Stimulated activated naive CD8-positive, alpha-beta T cell treated with anti-CD3 and anti-CD28 coated beads, Interleukin-15, amount 100 ng/mL, for 72 hours (primary cell): ENCODE data around the gene BDKRB2.

Experiments used
- ATAC-seq: fragments of 150-1000 bp; cut with Tn5 transposase; 2 replicates; pipeline ENCODE4 v1.10.0; 2021; ENCODE audit warnings: mild to moderate bottlenecking, moderate library complexity
- DNase-seq, 2 donors: peaks; one replicate each; pipeline ENCODE4 v3.0.0; 2021 to 2022
- H3K27ac Mint-ChIP-seq, 2 donors: one replicate each; pipeline ENCODE4 v1.8.0; 2022; ENCODE audit warnings: mild to moderate bottlenecking in 2 of 2, mixed read lengths in 2 of 2, moderate library complexity in 2 of 2
- H3K27me3 Mint-ChIP-seq: one replicate; pipeline ENCODE4 v1.8.0; 2022; ENCODE audit warnings: mixed read lengths
- H3K4me1 Mint-ChIP-seq: one replicate; pipeline ENCODE4 v1.8.0; 2022; ENCODE audit warnings: mild to moderate bottlenecking, mixed read lengths
- H3K4me3 Mint-ChIP-seq, 2 donors: one replicate each; pipeline ENCODE4 v1.8.0; 2022; ENCODE audit warnings: mild to moderate bottlenecking in 2 of 2, mixed read lengths in 2 of 2, moderate library complexity in 1 of 2
- H3K9me3 Mint-ChIP-seq, 2 donors: one replicate each; pipeline ENCODE4 v1.8.0; 2022; ENCODE audit warnings: mixed read lengths in 2 of 2

BDKRB2 gene

DNA sequence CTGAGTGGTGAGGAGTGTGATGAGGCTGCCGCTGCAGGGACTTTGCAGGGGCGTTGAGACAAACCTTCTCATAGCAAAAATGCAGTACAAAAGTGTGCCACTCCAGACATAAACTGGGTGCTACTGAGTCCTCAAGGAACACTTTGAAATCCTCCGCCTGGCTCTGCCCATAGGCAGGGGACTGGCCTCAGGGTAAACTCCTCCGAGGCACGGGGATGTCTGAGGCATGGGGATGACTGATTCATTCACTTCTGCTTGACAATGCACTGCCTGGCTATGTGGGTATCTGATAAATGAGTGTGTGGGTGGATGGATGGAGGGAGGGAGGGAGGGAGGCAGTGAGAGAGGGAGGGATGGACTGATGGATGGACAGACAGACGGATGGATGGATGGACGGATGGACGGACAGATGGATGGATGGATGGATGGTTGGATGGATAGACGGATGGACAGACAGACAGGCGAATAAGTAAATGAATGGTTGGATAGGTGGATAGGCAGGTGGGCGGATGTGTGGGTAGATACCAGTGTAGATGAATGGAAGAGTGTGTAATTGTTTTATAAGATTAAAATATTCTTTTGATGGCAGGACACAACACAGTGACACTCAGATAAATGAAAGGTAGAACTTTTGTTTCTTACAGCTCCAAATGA, 2.1 kb upstream of the BDKRB2 start:
- H3K4me3 Mint-ChIP-seq = no peak overlapping the region
- ATAC-seq (no peak), DNase-seq (no peak)
- no peaks in the 10 kb centered on the region for H3K9me3 Mint-ChIP-seq
- H3K27ac Mint-ChIP-seq = no peak overlapping the region
- peaks cover 24% of the 10 kb centered on the region for H3K4me1 Mint-ChIP-seq
- peaks cover 54% of the 10 kb centered on the region for H3K27me3 Mint-ChIP-seq

DNA sequence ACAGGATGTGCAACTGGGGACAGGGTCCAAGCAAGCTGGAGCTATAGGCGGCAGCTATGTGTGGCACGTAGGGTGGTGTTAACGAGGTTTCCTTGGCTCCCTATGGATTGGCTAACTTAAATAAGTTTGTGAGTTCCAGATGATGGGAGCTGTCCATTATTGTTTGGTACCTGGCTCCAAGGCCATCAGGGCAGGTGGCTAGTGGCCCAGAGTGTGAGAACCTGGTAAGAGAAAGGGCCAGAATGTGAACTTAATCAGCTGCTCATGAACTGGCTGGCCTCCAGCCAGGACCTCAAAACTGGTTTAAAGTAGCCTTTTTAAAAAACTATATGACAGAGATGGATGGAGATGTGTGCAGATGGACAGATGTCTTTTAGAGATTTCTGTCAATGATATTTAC, 1.5 kb upstream of the BDKRB2 start:
- ATAC-seq = no peak
- no peak for DNase-seq
- Mint-ChIP-seq H3K4me3 (no peak overlapping the region), H3K9me3 (no peaks in the 10 kb centered on the region), H3K27me3 (peaks cover 60% of the 10 kb centered on the region), H3K4me1 (peaks cover 24% of the 10 kb centered on the region), H3K27ac (no peak overlapping the region)

DNA sequence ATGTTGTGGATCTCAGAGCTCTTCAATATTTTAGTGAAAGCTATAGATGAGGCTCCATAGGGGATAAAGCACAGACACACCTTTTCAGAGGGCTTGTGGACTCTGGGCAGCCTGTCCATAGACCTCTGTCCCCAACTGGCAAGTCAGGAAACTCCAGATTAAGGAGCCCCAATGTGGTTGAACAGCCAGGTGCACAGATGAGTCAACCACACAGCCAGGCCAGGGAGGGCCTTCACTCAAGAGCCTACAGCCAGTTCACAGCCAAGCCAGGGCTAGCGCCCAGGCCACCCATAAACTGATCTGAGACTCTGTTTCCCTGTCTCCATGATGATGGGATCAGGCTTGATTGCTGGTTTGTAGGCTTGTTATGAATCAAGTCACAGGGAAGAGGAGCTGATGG, 1.0 kb upstream of the BDKRB2 start:
- H3K9me3 Mint-ChIP-seq = no peaks in the 10 kb centered on the region
- peaks cover 20% of the 10 kb centered on the region for H3K4me1 Mint-ChIP-seq

GRCh38 chr14:96205059-96205977, 679 bp downstream of the BDKRB2 start:
- ATAC-seq (peak; percentile 16), DNase-seq (no peak)
- H3K27me3 Mint-ChIP-seq = peaks cover 71% of the 10 kb centered on the region
- no peak overlapping the region for H3K27ac Mint-ChIP-seq
- H3K4me1 Mint-ChIP-seq = peaks cover 16% of the 10 kb centered on the region
- H3K9me3 Mint-ChIP-seq = no peaks in the 10 kb centered on the region
- H3K4me3 Mint-ChIP-seq = no peak overlapping the region

More for the DNA sequence above, 1.0 kb upstream of the BDKRB2 start:
- ATAC-seq = no peak
- H3K27me3 Mint-ChIP-seq = peaks cover 65% of the 10 kb centered on the region
- no peak overlapping the region for H3K27ac Mint-ChIP-seq
- DNase-seq = no peak
- no peak overlapping the region for H3K4me3 Mint-ChIP-seq

DNA sequence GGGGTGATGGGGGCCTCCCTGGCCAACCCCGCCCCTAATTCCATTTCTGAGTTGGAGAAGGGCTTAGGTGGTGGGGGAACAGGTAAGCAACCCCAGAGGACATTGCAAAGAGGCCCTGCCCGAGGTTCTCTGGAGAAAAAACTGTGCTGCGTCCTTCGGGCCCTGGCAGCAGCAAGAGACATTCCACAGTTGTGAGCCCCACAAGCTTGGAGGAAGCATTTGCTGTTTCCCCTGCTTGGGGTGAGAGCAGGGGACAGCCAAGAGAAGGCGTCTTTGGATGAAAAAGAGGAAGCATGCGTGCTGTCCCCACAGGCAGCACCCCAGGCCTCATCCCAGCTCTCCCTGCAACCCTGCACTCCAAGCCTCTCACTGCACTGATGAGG, 1.3 kb downstream of the BDKRB2 start:
- Mint-ChIP-seq H3K27me3 (peaks cover 71% of the 10 kb centered on the region), H3K27ac (no peak overlapping the region), H3K4me3 (no peak overlapping the region), H3K9me3 (no peaks in the 10 kb centered on the region), H3K4me1 (peaks cover 16% of the 10 kb centered on the region)
- no peak for DNase-seq
- ATAC-seq = no peak

DNA sequence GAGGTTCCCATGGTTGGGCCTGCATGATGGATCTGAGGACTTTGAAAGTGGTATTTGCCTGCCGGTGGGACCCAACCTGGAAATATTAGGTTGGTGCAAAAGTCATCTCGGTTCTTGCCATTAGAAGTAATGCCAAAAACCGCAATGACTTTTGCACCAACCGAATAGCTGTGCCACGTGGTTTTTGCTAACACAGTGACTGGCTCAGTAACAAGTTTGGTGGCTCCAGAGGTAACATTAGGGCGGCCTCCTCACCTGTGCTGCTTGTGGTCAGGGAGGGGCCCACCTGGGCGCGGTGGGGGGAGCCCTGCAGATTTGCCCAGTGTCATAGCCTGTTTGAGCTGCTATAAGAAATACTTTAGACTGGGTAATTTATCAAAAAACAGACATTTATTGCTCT, 1.8 kb downstream of the BDKRB2 start:
- ATAC-seq = no peak
- no peak for DNase-seq
- no peaks in the 10 kb centered on the region for H3K9me3 Mint-ChIP-seq
- peaks cover 71% of the 10 kb centered on the region for H3K27me3 Mint-ChIP-seq
- peaks cover 16% of the 10 kb centered on the region for H3K4me1 Mint-ChIP-seq
- H3K4me3 Mint-ChIP-seq = no peak overlapping the region
- H3K27ac Mint-ChIP-seq = no peak overlapping the region

DNA sequence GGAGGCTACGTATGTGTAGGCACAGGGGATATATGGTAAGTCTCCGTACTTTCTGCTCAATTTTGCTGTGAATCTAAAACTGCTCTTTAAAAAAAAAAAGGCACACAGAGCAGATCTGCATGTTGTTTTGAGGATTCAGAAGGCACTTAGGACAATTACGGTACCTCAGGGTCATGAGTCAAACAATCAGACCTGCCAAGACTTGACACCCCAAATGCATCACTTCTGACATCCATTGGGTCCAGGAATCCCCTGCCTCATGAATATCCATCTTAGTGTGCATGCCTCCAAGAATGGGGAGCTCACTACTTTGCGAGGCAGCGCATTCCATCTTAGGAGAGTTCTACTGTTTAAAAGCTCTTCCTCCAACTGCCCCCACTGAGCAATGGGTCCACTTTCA, 3.0 kb downstream of the BDKRB2 start:
- peaks cover 5 to 10% of the 10 kb centered on the region in 2 donors for H3K9me3 Mint-ChIP-seq
- ATAC-seq = no peak
- no peak for DNase-seq
- peaks cover 61% of the 10 kb centered on the region for H3K27me3 Mint-ChIP-seq
- H3K4me3 Mint-ChIP-seq = no peak overlapping the region
- H3K27ac Mint-ChIP-seq = no peak overlapping the region
- peaks cover 16% of the 10 kb centered on the region for H3K4me1 Mint-ChIP-seq

GRCh38 chr14:96208739-96209138, 4.1 kb downstream of the BDKRB2 start:
- H3K4me1 Mint-ChIP-seq = peaks cover 16% of the 10 kb centered on the region
- DNase-seq (no peak), ATAC-seq (no peak)
- H3K4me3 Mint-ChIP-seq = no peak overlapping the region
- peaks cover 5 to 18% of the 10 kb centered on the region in 2 donors for H3K9me3 Mint-ChIP-seq
- no peak overlapping the region for H3K27ac Mint-ChIP-seq
- H3K27me3 Mint-ChIP-seq = peaks cover 56% of the 10 kb centered on the region

GRCh38 chr14:96212140-96212539, 7.5 kb downstream of the BDKRB2 start:
- Mint-ChIP-seq H3K27me3 (peaks cover 39% of the 10 kb centered on the region), H3K27ac (peak overlapping the region in 1 of 2 donors; percentile 68), H3K4me3 (no peak overlapping the region), H3K4me1 (no peaks in the 10 kb centered on the region), H3K9me3 (peaks cover 5 to 18% of the 10 kb centered on the region in 2 donors)
- no peak for ATAC-seq
- no peak for DNase-seq

GRCh38 chr14:96212896-96213295, 8.3 kb downstream of the BDKRB2 start:
- ATAC-seq = no peak
- peaks cover 5 to 18% of the 10 kb centered on the region in 2 donors for H3K9me3 Mint-ChIP-seq
- no peaks in the 10 kb centered on the region for H3K4me1 Mint-ChIP-seq
- H3K27me3 Mint-ChIP-seq = peaks cover 34% of the 10 kb centered on the region
- no peak overlapping the region for H3K4me3 Mint-ChIP-seq
- no peak overlapping the region for H3K27ac Mint-ChIP-seq
- no peak for DNase-seq

- DNase-seq = no peak
- ATAC-seq = peak; percentile 40
- H3K9me3 Mint-ChIP-seq = peaks cover 5 to 18% of the 10 kb centered on the region in 2 donors
- peaks cover 23% of the 10 kb centered on the region for H3K27me3 Mint-ChIP-seq
- no peak overlapping the region for H3K4me3 Mint-ChIP-seq
- peak overlapping the region in 1 of 2 donors; percentile 80 for H3K27ac Mint-ChIP-seq
- H3K4me1 Mint-ChIP-seq = no peaks in the 10 kb centered on the region
These were observed 9.3 kb downstream of the BDKRB2 start for GRCh38 chr14:96213871-96214465.

DNA sequence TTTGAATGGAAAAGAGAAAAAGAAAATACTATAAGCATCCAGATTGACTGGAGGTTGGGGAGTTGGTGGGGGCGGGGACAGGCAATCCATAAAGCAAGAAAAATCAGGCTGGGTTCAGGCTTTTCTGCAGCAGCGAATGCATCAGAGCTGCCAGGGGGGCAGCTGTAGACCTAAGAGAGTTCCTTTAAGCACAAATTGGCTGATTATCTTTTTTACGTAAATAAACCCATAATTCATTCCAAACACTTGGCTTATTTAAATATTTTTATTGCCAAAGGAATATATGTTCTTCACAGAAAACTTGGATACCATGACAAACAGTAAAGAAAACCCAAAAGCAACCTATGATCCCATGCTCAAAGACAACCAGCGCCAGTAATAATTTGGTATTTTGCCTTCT, 10.2 kb downstream of the BDKRB2 start:
- H3K27me3 Mint-ChIP-seq = peaks cover 26% of the 10 kb centered on the region
- ATAC-seq (no peak), DNase-seq (no peak)
- H3K4me1 Mint-ChIP-seq = no peaks in the 10 kb centered on the region
- H3K27ac Mint-ChIP-seq = no peak overlapping the region
- H3K9me3 Mint-ChIP-seq = peaks cover 5 to 18% of the 10 kb centered on the region in 2 donors
- H3K4me3 Mint-ChIP-seq = no peak overlapping the region

DNA sequence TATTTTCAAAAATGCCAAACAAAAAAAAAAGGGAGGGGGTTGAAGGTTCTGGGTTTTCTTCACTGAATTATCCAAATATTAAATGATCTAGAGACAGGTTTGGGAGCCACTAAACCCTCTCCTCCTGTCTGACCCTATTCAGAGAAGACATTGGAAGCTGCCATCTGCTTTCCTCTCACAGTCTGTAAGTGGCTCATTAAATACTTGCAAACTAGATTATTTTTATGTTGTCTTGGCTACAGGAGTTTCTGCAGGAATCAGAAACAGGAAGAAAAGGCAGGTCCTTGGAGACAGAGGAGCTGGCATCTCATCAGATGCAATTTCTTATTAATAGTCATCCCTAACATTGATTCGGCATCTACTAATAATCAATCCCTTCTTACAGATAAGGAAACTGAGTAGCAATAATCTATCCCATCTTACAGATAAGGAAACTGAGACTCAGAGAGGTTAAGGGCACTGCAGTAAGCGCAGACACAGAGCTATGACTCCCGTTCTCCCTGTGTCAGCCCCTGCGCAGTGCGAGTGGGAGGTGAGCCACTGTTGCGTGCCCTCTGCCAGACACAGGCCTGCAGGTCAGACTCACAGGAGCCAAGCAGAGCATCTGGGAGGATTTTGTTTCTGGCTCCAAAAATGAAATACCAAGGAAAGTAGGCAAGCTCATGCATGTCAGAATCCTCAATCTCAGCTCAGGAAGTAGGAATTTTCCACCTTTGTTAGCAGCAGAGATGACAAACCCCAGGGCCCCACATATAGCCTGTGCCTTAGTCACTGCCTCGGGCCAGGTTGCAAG, 11.0 kb downstream of the BDKRB2 start:
- no peak for ATAC-seq
- Mint-ChIP-seq H3K4me1 (no peaks in the 10 kb centered on the region), H3K9me3 (peaks cover 5 to 18% of the 10 kb centered on the region in 2 donors), H3K4me3 (no peak overlapping the region), H3K27me3 (peaks cover 34% of the 10 kb centered on the region), H3K27ac (no peak overlapping the region)
- DNase-seq = no peak

DNA sequence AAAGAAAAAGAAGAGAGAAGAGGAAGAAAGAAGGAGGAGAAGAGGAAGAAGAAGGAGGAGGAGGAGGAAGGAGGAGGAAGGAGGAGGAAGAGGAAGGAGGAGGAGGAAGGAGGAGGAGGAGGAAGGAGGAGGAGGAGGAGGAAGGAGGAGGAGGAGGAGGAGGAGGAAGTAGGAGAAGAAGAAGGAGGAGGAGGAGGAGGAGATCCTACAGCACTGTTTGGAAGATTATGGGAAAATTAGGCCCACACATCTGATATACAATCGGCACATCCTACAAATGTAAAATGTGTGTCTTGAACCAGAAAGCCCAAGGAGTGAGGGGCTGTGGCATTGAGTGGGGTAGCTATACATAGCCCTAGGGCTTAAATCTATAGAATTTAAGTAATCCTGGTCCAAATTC, 12.0 kb downstream of the BDKRB2 start:
- Mint-ChIP-seq H3K4me3 (no peak overlapping the region), H3K27ac (no peak overlapping the region), H3K9me3 (peaks cover 5 to 18% of the 10 kb centered on the region in 2 donors), H3K27me3 (peaks cover 36% of the 10 kb centered on the region), H3K4me1 (no peaks in the 10 kb centered on the region)
- ATAC-seq (no peak), DNase-seq (no peak)

DNA sequence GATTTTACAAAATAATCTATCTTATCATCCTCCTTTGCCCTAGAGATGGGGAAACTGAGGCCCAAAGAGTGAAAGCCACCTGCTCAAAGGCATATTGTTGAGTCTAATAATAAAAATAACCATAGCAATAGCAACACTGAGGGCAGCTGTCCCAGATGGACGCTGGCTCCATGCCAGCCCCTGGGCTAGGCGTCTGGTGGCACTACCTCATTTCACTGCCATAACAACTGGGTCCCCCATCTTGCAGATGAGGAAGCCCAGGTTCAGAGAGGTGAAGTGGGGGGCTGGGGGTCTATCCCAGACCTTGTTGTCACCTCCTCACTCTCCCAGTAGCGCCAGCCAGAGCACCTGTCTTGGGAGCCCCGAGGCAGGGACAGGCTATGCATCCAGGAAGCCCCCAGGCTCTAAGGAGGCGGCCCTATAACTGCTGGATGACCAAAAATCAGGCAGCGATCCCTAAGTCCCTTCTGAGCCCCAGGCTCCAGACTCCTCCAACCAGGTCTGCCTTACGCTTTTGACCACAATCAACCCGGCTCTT, 12.8 kb downstream of the BDKRB2 start:
- no peak overlapping the region for H3K4me3 Mint-ChIP-seq
- no peak for ATAC-seq
- peaks cover 2 to 11% of the 10 kb centered on the region in 2 donors for H3K9me3 Mint-ChIP-seq
- no peak overlapping the region for H3K27ac Mint-ChIP-seq
- no peaks in the 10 kb centered on the region for H3K4me1 Mint-ChIP-seq
- H3K27me3 Mint-ChIP-seq = peaks cover 39% of the 10 kb centered on the region
- DNase-seq = no peak
